NCI-H146 treated with DMSO at 0.1 percent for 48 hours (cell line): ENCODE data around the gene RGS6.

Experiments used
- DNase-seq: peaks from one replicate; lab custom pipeline; 2025; ENCODE audit not compliant: unreplicated experiment; lab: John Stamatoyannopoulos, UW

RGS6 gene

GRCh38 chr14:72521045-72521444 lies 588.8 kb downstream of the RGS6 start:
- no peak for DNase-seq

GRCh38 chr14:72521968-72522741 lies 589.9 kb downstream of the RGS6 start:
- no peak for DNase-seq

GRCh38 chr14:72522847-72523246 lies 590.6 kb downstream of the RGS6 start:
- no peak for DNase-seq

GRCh38 chr14:72523424-72524294 lies 591.4 kb downstream of the RGS6 start:
- no peak for DNase-seq

GRCh38 chr14:72524295-72524629 lies 592.0 kb downstream of the RGS6 start:
- DNase-seq = no peak

- no peak for DNase-seq
Measured at GRCh38 chr14:72525087-72525915, 593.1 kb downstream of the RGS6 start.

GRCh38 chr14:72527591-72527990 lies 595.4 kb downstream of the RGS6 start:
- DNase-seq = no peak

- DNase-seq = no peak
Measured at GRCh38 chr14:72528059-72528862, 596.0 kb downstream of the RGS6 start.

GRCh38 chr14:72528863-72529175 lies 596.6 kb downstream of the RGS6 start:
- no peak for DNase-seq

GRCh38 chr14:72532686-72533454 lies 600.6 kb downstream of the RGS6 start:
- no peak for DNase-seq

- DNase-seq = no peak
Measured at GRCh38 chr14:72535485-72535884, 603.3 kb downstream of the RGS6 start.

GRCh38 chr14:72538387-72538786 lies 606.2 kb downstream of the RGS6 start:
- no peak for DNase-seq

GRCh38 chr14:72539661-72540315 lies 607.6 kb downstream of the RGS6 start:
- DNase-seq = no peak

GRCh38 chr14:72540836-72541235 lies 608.6 kb downstream of the RGS6 start:
- DNase-seq = no peak

- DNase-seq = no peak
Measured at GRCh38 chr14:72541546-72541945, 609.3 kb downstream of the RGS6 start.

- DNase-seq = no peak
Measured at GRCh38 chr14:72543341-72543740, 611.1 kb downstream of the RGS6 start.

GRCh38 chr14:72544615-72545387 lies 612.6 kb downstream of the RGS6 start:
- no peak for DNase-seq

- no peak for DNase-seq
Measured at GRCh38 chr14:72545411-72546311, 613.4 kb downstream of the RGS6 start.
